CD4-positive, alpha-beta T cell treated with Interleukin-4 for 1 hour (primary cell): ENCODE data around the gene ZPR1.
"Not testable (repeated sequence)": the region's sequence is repeated elsewhere in the genome, so short reads cannot be mapped to it uniquely, and the experiment has no call there.

ENCODE experiments used
- DNase-seq, 2 donors: peaks; one replicate each; pipeline ENCODE4 v3.0.0-alpha.2; 2020 to 2022

Gene ZPR1

GRCh38 chr11:116823031-116823843 is 35.4 kb upstream of the ZPR1 start, which contains the start of gene APOA4:
Gene APOA4 (minus strand): TSS chr11:116823304. CDS start chr11:116823191, 113 bp downstream.
- no peak for DNase-seq

- no peak for DNase-seq
These were observed 34.8 kb upstream of the ZPR1 start for GRCh38 chr11:116822575-116822974.

GRCh38 chr11:116821050-116821918 is 33.5 kb upstream of the ZPR1 start:
- no peak for DNase-seq

GRCh38 chr11:116819049-116819448 is 31.2 kb upstream of the ZPR1 start:
- no peak for DNase-seq

- no peak for DNase-seq
These were observed 26.7 kb upstream of the ZPR1 start for GRCh38 chr11:116814502-116814901.

- no peak for DNase-seq
These were observed 26.1 kb upstream of the ZPR1 start for GRCh38 chr11:116813781-116814471.

- DNase-seq = no peak
These were observed 25.3 kb upstream of the ZPR1 start for GRCh38 chr11:116813170-116813569.

GRCh38 chr11:116812109-116812508 is 24.3 kb upstream of the ZPR1 start:
- no peak for DNase-seq

- DNase-seq = no peak
These were observed 23.4 kb upstream of the ZPR1 start for GRCh38 chr11:116811194-116811593.

GRCh38 chr11:116808262-116809175 is 20.7 kb upstream of the ZPR1 start:
- DNase-seq = no peak

- no peak for DNase-seq
These were observed 19.9 kb upstream of the ZPR1 start for GRCh38 chr11:116807601-116808261.

- no peak for DNase-seq
These were observed 16.2 kb upstream of the ZPR1 start for GRCh38 chr11:116804001-116804400.

GRCh38 chr11:116801662-116802061 is 13.8 kb upstream of the ZPR1 start:
- DNase-seq = not testable (repeated sequence)

GRCh38 chr11:116800610-116801009 is 12.8 kb upstream of the ZPR1 start:
- no peak for DNase-seq

GRCh38 chr11:116798368-116798767 is 10.5 kb upstream of the ZPR1 start:
- DNase-seq = no peak

- DNase-seq = no peak
These were observed 10.0 kb upstream of the ZPR1 start for GRCh38 chr11:116797816-116798215.

GRCh38 chr11:116796548-116796947 is 8.7 kb upstream of the ZPR1 start:
- DNase-seq = no peak

- DNase-seq = no peak
These were observed 7.0 kb upstream of the ZPR1 start for GRCh38 chr11:116794851-116795250.

GRCh38 chr11:116793772-116794097 is 5.9 kb upstream of the ZPR1 start:
- DNase-seq = no peak

GRCh38 chr11:116792869-116793771 is 5.3 kb upstream of the ZPR1 start:
- DNase-seq = no peak
